MM.1S (cell line): ENCODE results near the gene GOLPH3.
"Not testable (repeated sequence)": the region's sequence is repeated elsewhere in the genome, so short reads cannot be mapped to it uniquely, and the experiment has no call there.

ENCODE experiments used
- DNase-seq: peaks from one replicate; pipeline ENCODE4 v3.0.0-alpha.2; 2015
- H2AFZ ChIP-seq: fragments of 300-600 bp; sonication (generic); 2 replicates; pipeline ENCODE4 v1.6.0; 2016; ENCODE audit warnings: antibody characterized with exemption, low read length
- H3F3A ChIP-seq: fragments of 300-600 bp; sonication (generic); 2 replicates; pipeline ENCODE4 v1.6.1; 2016; ENCODE audit warnings: mild to moderate bottlenecking, antibody characterized with exemption, low read length, moderate library complexity, mixed read lengths; ENCODE audit not compliant: insufficient read depth
- H3K27ac ChIP-seq: fragments of 300-600 bp; sonication (generic); 2 replicates; pipeline ENCODE4 v1.5.1; 2016; ENCODE audit warnings: mild to moderate bottlenecking, low read length
- H3K27me3 ChIP-seq: fragments of 300-600 bp; sonication (generic); replicated peaks from 2 replicates; pipeline ENCODE4 v1.6.0; 2016; ENCODE audit warnings: low read length; ENCODE audit not compliant: insufficient read depth
- H3K36me3 ChIP-seq: fragments of 300-600 bp; sonication (generic); replicated peaks from 2 replicates; pipeline ENCODE4 v1.6.1; 2016; ENCODE audit warnings: mild to moderate bottlenecking, low read length, mixed read lengths; ENCODE audit not compliant: insufficient read depth
- H3K4me1 ChIP-seq: fragments of 300-600 bp; sonication (generic); 2 replicates; pipeline ENCODE4 v1.6.1; 2016; ENCODE audit warnings: low read length, mixed read lengths
- H3K4me2 ChIP-seq: fragments of 300-600 bp; sonication (generic); 2 replicates; pipeline ENCODE4 v1.6.0; 2016; ENCODE audit warnings: low read depth, low read length
- H3K4me3 ChIP-seq: fragments of 300-600 bp; sonication (generic); 2 replicates; pipeline ENCODE4 v1.5.1; 2016; ENCODE audit warnings: low read length, mixed read lengths
- H3K79me2 ChIP-seq: fragments of 300-600 bp; sonication (generic); 2 replicates; pipeline ENCODE4 v1.6.1; 2016; ENCODE audit warnings: mixed run types, low read length, mixed read lengths
- H3K9ac ChIP-seq: fragments of 300-600 bp; sonication (generic); 2 replicates; pipeline ENCODE4 v1.6.1; 2016; ENCODE audit warnings: low read length, mixed read lengths
- H3K9me2 ChIP-seq: fragments of 300-600 bp; sonication (generic); replicated peaks from 2 replicates; pipeline ENCODE4 v1.6.1; 2016; ENCODE audit warnings: mild to moderate bottlenecking, low read length, mixed read lengths; ENCODE audit not compliant: insufficient read depth
- H3K9me3 ChIP-seq: fragments of 300-600 bp; sonication (generic); replicated peaks from 2 replicates; pipeline ENCODE4 v1.6.1; 2016; ENCODE audit warnings: mild to moderate bottlenecking, low read length, mixed read lengths; ENCODE audit not compliant: insufficient read depth
- H4K20me1 ChIP-seq: fragments of 300-600 bp; sonication (generic); 2 replicates; pipeline ENCODE4 v1.6.1; 2016; ENCODE audit warnings: mild to moderate bottlenecking, low read length, moderate library complexity, mixed read lengths; ENCODE audit not compliant: insufficient read depth
- EZH2 ChIP-seq: fragments of 300-600 bp; sonication (generic); optimal IDR thresholded peaks from 2 replicates; pipeline ENCODE3; 2017; ENCODE audit warnings: low read depth, mild to moderate bottlenecking, antibody characterized with exemption, low read length, mixed read lengths
- EZH2phosphoT487 ChIP-seq: fragments of 300-600 bp; sonication (generic); IDR thresholded peaks from 2 replicates; pipeline ENCODE4 v1.6.1; 2018; ENCODE audit warnings: antibody characterized with exemption, low read length
- TF ChIP-seq, protein P1 (sequence below): fragments of 300-600 bp; sonication (generic); IDR thresholded peaks from 2 replicates; pipeline ENCODE4 v1.5.1; 2016; ENCODE audit warnings: antibody characterized with exemption, low read length, mixed read lengths

Gene GOLPH3

GRCh38 chr5:32083981-32084430 lies 90.1 kb downstream of the GOLPH3 start:
- Histone ChIP-seq H3K27ac (no peak overlapping the region), H3K36me3 (no peaks in the 10 kb centered on the region), H3K27me3 (no peaks in the 10 kb centered on the region), H3K4me3 (no peak overlapping the region), H3K9me2 (no peaks in the 10 kb centered on the region), H3K4me1 (no peaks in the 10 kb centered on the region), H2AFZ (no peak overlapping the region), H3K9ac (no peak overlapping the region), H3F3A (no peaks in the 10 kb centered on the region), H3K4me2 (no peak overlapping the region), H3K9me3 (no peaks in the 10 kb centered on the region), H3K79me2 (no peaks in the 10 kb centered on the region), H4K20me1 (no peaks in the 10 kb centered on the region)
- no peak for DNase-seq
- no peak for TF ChIP-seq EZH2phosphoT487
- TF ChIP-seq, protein P1, sequence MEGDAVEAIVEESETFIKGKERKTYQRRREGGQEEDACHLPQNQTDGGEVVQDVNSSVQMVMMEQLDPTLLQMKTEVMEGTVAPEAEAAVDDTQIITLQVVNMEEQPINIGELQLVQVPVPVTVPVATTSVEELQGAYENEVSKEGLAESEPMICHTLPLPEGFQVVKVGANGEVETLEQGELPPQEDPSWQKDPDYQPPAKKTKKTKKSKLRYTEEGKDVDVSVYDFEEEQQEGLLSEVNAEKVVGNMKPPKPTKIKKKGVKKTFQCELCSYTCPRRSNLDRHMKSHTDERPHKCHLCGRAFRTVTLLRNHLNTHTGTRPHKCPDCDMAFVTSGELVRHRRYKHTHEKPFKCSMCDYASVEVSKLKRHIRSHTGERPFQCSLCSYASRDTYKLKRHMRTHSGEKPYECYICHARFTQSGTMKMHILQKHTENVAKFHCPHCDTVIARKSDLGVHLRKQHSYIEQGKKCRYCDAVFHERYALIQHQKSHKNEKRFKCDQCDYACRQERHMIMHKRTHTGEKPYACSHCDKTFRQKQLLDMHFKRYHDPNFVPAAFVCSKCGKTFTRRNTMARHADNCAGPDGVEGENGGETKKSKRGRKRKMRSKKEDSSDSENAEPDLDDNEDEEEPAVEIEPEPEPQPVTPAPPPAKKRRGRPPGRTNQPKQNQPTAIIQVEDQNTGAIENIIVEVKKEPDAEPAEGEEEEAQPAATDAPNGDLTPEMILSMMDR: no peak
- TF ChIP-seq EZH2: no peak

DNA sequence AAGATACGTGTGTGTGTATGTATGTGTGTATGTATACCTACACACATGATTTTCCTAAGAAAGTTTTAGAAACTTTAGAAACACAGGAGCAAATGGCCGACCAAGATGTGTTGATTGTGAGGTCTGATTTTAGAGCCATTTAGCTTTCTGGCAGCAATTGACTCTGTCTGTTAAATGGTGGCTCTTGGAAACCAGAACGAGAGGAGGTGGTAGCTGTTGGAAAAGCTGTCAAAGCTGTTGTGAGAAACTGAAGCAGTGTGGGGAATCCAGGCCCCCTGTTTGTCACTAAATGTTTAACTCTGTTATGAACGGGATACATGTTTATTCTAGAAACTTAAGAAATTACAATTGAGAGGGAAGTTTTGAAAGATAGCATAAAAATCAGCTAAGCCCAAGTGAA lies 91.4 kb downstream of the GOLPH3 start:
- no peak overlapping the region for H3K4me2 ChIP-seq
- no peaks in the 10 kb centered on the region for H3K79me2 ChIP-seq
- no peak for DNase-seq
- no peaks in the 10 kb centered on the region for H3K9me3 ChIP-seq
- H3K4me3 ChIP-seq: no peak overlapping the region
- H3K27me3 ChIP-seq: no peaks in the 10 kb centered on the region
- no peaks in the 10 kb centered on the region for H4K20me1 ChIP-seq
- TF ChIP-seq, protein P1: no peak
- TF ChIP-seq EZH2phosphoT487 (no peak), EZH2 (no peak)
- no peaks in the 10 kb centered on the region for H3K4me1 ChIP-seq
- no peaks in the 10 kb centered on the region for H3K36me3 ChIP-seq
- H2AFZ ChIP-seq: no peak overlapping the region
- no peak overlapping the region for H3K27ac ChIP-seq
- no peaks in the 10 kb centered on the region for H3F3A ChIP-seq
- no peak overlapping the region for H3K9ac ChIP-seq
- H3K9me2 ChIP-seq: no peaks in the 10 kb centered on the region

DNA sequence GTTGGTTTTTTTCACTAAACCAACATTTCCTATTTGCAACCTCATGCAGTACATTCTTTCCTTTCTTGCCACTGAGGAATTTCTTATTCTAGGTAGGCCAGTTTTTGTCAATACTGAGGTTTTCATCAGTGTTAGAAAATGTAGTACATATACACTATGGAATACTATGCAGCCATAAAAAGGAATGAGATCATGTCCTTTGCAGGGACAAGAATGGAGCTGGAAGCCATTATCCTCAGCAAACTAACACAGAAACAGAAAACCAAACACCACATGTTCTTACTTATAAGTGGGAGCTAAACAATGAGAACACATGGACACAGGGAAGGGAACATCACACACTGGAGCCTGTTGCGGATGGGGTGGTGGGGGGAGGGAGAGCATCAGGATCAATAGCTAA lies 93.6 kb downstream of the GOLPH3 start:
- not testable (repeated sequence) for H3K4me1 ChIP-seq, H3K79me2 ChIP-seq, H4K20me1 ChIP-seq, H3K9me3 ChIP-seq, H3K27ac ChIP-seq, H3K27me3 ChIP-seq, H3K4me3 ChIP-seq, H3K4me2 ChIP-seq, H3K36me3 ChIP-seq, H2AFZ ChIP-seq, H3K9me2 ChIP-seq, H3K9ac ChIP-seq, DNase-seq, H3F3A ChIP-seq

DNA sequence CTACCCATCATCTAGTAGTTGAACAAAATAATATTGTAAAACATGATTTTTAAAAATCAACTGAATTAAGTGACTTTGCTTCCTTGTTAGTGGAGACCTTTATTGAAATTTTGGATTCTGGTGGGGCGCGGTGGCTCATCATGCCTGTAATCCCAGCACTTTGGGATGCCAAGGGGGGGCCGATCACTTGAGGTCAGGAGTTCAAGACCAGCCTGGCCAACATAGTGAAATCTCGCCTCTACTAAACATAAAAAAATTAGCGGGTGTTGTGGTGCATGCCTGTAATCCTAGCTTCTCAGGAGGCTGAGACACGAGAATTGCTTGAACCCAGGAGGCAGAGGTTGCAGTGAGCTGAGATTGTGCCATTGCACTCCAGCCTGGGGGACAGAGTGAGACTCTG lies 95.3 kb downstream of the GOLPH3 start:
- not testable (repeated sequence) for H3K4me2 ChIP-seq, H3K9me3 ChIP-seq, H3K27me3 ChIP-seq, H3K4me3 ChIP-seq, H3K36me3 ChIP-seq, H3K79me2 ChIP-seq, DNase-seq, H2AFZ ChIP-seq, H4K20me1 ChIP-seq, H3K9ac ChIP-seq, H3K9me2 ChIP-seq, H3K27ac ChIP-seq, H3K4me1 ChIP-seq, H3F3A ChIP-seq
